HG03571 (cell line): Measurements from ENCODE around the gene C5.

Source experiments
- ATAC-seq: cut with Tn5 transposase; IDR thresholded peaks from one replicate; pipeline ENCODE4 v1.9.1; 2021; ENCODE audit not compliant: unreplicated experiment

C5 gene

DNA sequence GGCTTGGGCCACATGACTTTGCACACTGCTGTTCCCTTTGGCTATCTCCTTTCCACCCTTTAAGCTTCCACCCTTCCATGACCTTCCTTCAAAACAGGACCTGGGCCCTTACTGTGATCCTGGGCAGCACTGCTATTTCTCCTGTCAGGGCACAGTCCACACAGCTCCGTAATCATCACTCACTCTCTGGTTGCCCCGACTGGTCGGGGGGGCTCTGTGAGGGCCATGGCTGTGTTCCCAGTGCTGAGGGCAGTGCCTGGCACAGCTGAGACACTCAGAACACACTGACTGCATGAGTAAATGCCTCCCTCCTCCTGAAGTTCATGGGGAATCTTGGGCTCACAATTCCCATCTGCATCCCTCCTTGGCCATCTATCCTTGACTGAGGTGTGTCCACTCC is 135.7 kb downstream of the C5 start:
- no peak for ATAC-seq

DNA sequence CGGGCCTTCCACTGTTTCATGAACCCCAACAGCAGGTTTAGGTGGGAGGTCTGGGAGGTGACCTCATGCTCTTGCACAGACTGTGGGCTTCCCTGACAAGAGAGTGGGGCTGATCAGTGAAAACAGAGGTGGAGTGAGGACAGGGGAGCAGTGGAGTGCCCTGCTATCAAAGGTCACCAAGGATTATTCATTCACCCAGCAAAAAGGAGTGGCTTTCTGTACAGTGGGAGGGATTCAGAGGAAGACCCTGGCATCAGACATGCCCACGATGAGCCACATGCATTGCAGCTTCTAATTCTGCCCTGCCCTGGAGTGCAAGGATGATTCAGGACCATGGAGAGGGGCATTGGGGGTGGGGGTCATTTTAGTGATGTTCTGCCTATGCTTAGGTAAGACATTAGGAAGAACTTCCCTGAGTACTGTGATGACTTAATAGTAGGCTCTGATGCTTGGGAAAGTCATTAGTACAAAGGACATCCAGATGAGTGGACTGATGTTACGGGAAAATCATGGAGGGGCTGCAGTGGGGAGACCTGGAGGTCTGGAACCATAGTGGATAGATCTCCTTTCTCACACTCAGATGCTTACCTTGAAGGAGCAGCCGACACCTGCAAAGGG is 136.3 kb downstream of the C5 start:
- no peak for ATAC-seq

DNA sequence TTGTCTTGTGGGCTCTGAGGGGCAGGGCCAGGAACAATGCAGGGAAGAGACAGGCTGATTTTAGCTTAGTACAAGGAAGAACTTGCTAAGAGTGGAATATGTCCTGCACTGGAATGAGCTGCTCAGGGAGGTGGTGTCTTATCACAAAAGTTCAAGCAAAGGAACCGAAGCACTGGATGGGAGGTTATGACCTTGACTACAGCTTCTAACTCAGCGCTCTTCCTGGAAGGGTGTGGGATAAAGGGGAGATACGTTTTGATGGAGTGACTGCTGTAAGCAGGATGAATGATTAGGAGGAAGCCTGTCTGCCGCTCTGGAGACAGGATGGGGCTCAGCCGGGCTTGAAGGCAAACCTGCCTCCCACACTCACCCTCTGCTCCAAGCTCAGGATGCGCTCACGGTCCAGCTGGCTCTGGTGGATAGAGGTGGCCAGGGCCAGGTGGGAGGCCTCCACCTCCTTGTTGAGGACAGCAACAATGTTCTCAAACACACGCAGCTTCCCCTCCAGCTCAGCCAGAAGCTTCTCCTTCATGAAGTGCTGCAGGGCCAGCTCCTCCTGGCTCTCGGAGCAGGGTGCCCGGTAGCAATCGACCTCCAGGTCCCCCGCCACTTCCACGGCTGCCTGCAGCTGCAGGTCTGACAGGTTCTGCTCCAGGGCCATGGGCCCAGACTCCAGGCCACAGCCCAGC is 137.0 kb downstream of the C5 start:
- no peak for ATAC-seq

DNA sequence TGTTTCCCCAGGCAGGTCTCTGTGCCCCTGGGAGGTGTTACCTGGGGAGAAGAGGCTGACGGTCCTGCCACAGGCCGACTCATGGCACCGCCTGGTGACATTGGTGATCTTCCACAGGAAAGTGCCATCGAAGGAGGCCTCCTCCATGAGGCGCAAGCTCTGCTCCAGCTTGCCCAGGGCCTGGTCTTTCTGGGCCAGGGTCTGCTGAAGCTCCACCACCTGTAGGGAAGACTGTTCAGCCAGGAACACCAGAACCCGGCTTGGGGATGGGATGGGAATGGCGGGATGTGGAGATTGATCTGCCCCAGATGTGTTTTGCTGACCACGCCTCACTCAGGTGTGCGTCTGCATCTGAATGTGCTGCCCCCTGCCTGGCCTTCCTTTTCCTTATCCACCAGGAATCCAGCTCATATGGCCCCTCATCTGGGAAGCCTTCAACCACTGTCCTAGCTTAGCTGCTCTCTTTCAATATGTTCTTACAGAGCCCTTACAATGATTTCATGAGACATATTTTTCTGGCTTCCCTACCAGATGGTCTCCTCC is 138.7 kb downstream of the C5 start:
- ATAC-seq, result no peak

DNA sequence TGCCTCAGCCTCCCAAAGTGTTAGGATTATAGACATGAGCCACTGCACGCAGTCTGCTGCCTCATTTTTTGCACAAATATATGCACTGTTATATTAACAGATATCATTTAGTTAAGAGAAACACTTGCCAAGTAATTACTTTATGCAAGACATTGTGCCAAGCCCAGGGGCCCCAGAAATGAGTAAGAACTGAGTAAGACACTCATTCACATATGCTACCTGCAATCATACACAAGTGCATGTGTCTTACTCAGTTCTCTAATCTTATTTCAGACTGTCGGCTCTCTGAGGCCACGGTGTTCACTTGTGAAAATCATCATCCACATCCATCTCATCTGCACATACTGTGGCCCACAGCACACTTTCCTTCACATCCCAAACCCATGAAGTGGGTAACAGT is 139.4 kb downstream of the C5 start:
- ATAC-seq, result no peak

DNA sequence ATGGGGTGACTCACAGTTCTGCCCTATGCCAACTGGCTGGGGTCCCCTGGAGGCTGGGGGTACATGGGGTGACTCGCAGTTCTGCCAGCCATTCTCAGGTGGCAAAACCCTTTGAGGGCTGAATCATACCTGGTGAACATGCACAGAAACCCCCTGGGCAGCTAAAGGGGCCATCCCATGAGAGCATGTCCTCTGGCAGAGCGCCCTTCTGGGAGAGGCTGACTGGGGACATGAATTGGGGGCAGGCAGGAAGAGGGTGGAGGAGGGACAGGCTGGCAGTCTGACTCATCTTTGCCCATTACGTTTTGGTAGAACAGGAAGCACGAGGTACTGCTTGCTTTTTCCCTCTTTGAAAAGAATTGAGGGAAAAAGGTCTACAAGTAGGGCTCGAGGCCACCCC is 140.2 kb downstream of the C5 start:
- no peak for ATAC-seq

DNA sequence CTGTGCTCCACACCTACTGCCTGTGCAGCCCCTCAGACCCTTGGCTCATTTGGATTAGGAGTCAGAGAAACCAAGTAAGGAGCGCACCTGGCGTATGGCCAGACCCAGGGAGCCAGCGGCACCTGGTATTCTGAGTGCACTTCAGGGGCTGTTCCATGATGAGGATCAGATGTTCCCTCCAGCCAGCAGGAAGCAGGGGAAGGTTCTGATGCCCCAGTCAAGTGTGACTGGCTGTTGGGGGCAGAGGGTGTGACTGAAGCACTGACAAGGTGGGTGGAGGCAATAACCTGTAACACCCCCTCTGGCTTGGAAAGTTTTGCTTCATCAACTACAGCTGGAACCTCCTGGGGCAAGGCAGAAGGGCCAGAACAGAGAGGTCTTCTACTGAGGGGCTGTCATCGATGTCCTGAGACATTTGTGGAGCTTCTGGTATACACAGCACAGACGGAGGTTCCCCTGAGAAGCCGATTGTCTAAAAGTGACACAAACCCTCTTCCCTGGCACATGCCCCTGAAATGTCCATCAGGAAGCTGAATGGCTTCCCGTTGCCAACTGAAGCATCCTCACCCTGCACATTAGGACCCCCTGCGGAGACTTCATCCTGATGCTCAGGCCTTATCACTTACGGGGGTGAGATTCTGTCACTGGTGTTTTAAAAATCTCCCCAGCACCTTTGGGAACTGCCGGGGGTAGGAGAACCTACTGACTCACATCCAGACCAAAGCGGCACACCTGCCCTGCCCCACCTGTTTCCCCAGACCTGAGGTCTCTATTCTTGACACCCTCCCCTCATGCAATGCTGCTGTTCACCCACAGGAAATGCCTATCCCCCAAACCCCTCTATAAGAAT is 144.5 kb downstream of the C5 start:
- ATAC-seq, result no peak

DNA sequence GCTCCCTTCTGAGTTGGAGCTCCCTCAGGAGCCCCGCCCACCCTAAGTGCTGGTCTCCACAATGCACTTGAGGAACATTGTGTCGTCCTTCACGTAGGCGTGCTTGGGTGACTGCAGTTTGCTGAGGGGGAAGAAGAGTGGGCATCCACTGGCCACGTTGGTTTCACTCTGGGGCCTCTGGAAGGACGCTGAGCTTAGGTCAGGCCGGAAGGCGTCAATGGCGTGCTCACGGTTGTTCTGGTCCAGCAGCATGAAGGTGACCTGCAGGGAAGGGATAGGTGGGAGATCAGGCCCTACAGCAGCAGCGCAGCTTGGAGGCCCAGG is 145.1 kb downstream of the C5 start:
- no peak for ATAC-seq

DNA sequence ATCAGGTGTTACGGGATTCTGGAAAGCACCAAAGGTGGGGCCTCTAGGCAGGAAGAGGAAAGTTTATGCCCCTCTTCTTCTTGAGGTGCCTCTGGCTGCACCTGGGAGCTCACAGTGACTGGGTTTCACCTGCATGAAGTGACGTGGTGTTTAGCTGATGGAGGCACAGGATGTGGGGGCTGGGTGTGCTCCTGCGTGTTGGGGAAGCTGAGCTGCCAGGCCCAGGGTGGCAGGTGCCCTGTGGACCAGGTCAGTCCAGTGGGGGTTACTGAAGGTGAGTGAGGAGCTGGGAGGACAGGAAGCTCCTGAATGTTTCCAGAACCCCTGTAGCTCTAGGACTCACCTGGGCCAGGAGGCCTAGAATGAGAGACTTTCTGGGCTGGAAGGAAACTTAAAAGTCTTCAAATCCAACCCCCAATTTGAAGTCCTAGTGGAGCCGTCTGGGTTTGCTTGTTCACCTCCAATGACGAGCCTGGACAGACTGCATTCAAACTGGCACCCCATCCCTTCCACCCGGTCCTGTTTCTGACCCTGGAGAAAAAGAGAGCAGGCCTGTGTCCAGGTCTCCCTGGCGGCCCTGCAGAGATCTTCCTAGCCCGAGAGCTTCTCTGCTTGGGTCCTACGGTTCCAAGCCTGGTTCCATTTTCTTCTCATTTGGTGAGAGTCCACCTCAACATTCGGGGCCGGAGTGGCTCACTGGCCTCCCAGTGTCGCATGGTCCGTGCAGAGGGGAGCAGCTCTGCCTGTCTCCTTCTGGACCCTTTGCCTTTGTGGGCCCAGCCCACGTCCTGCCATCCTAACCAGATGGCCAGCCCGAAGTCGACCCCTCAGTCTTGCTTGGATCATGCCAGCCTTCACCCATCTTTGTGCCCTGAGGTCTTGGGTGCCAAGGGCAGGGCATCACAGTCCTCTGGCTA is 145.8 kb downstream of the C5 start:
- ATAC-seq, result no peak

DNA sequence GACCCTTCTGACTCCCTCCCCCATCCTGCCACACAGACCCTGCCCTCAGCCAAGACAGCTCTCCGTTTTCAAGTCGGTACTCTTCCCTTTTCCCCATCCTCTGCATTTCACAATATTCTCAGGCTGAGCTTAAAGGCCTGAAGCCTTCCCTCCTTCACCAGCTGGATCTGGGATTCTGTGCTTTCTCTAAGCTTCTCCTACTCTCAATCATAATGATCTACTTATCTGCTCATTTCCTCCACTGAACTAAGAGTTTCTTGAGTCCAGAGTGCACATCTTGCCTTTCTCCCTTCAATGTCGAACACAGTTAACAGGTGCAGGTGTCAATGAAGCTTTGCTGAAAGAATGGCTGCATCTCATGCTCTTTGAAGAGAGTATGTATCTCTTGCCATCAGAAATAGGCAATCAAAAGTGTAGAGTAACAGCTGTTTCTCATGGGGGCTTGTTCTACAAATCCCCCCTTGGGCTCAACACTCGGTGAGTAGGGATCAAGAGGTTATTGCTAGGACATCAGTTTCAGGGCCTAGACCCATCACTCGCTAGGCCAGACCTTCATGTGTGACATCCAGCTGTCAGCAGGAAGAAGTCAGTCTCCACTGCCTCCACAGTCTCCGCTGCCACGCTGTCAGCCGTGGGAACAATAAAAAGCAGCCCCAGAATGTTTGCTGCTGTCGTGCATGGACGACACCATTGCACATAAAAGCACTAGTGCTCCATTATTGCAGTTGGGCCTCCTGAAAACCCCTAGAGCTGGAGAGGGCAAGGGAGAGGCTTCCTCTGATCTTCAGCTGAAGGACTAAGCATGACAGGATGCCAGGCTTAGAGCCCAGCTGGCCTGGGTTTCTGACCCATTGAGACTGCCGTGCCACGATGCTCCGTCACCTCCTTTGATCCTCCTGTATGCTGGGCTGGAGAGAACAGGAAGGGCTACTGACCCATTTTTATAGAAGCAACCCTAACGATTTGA is 147.2 kb downstream of the C5 start:
- ATAC-seq, result no peak
